Astrocyte (in vitro differentiated cells and primary cell): ENCODE measurements around the gene MEGF11. TPM values are rescaled to one million over a fixed set of nuclear protein-coding genes. Genes with fewer than 3 reads are reported as not detected.

Experiments used
- DNase-seq: peaks from one replicate; pipeline ENCODE4 v3.0.0-alpha.2; 2010; ENCODE audit warnings: low read depth
- FAIRE-seq: peaks from 2 replicates; lab custom pipeline; 2011; peaks lifted over from hg19 to GRCh38; lab: Jason Lieb, UNC
- H2AFZ ChIP-seq: 2 replicates; pipeline ENCODE4 v1.6.0; 2012; ENCODE audit warnings: low read depth, low read length, inconsistent platforms
- H3K27ac ChIP-seq: 2 replicates; pipeline ENCODE4 v1.5.1; 2011; ENCODE audit warnings: low read depth, low read length, inconsistent platforms
- H3K27me3 ChIP-seq: 2 replicates; pipeline ENCODE4 v1.6.0; 2011; ENCODE audit warnings: low read length, inconsistent platforms; ENCODE audit not compliant: insufficient read depth
- H3K36me3 ChIP-seq: 2 replicates; pipeline ENCODE4 v1.5.1; 2011; ENCODE audit warnings: low read length, inconsistent platforms; ENCODE audit not compliant: insufficient read depth
- H3K4me1 ChIP-seq: 2 replicates; pipeline ENCODE4 v1.5.1; 2011; ENCODE audit warnings: low read length, inconsistent platforms; ENCODE audit not compliant: insufficient read depth
- H3K4me2 ChIP-seq: 2 replicates; pipeline ENCODE4 v1.6.0; 2012; ENCODE audit warnings: low read length, inconsistent platforms
- H3K4me3 ChIP-seq: 2 replicates; pipeline ENCODE4 v1.5.1; 2011; ENCODE audit warnings: low read depth, mild to moderate bottlenecking, low read length, inconsistent platforms; ENCODE audit not compliant: insufficient read depth
- H3K79me2 ChIP-seq: 2 replicates; pipeline ENCODE4 v1.6.0; 2012; ENCODE audit warnings: mild to moderate bottlenecking, low read length, inconsistent platforms; ENCODE audit not compliant: insufficient read depth
- H3K9ac ChIP-seq: 2 replicates; pipeline ENCODE4 v1.6.0; 2012; ENCODE audit warnings: mild to moderate bottlenecking, low read length, inconsistent platforms
- H3K9me3 ChIP-seq: 2 replicates; pipeline ENCODE4 v1.5.1; 2012; ENCODE audit warnings: low read depth, mild to moderate bottlenecking, low read length, inconsistent platforms; ENCODE audit not compliant: insufficient read depth
- H4K20me1 ChIP-seq: 2 replicates; pipeline ENCODE4 v1.6.0; 2012; ENCODE audit warnings: low read length, inconsistent platforms; ENCODE audit not compliant: insufficient read depth
- H3K27ac Mint-ChIP-seq: one replicate; pipeline ENCODE4 v1.8.0; 2021; ENCODE audit warnings: mild to moderate bottlenecking, mixed read lengths; ENCODE audit not compliant: unreplicated experiment
- H3K27me3 Mint-ChIP-seq: one replicate; pipeline ENCODE4 v1.8.0; 2021; ENCODE audit warnings: low read depth, mixed read lengths; ENCODE audit not compliant: unreplicated experiment
- H3K36me3 Mint-ChIP-seq: one replicate; pipeline ENCODE4 v1.8.0; 2021; ENCODE audit warnings: low read depth, mixed read lengths; ENCODE audit not compliant: unreplicated experiment
- H3K4me1 Mint-ChIP-seq: one replicate; pipeline ENCODE4 v1.8.0; 2021; ENCODE audit warnings: low read depth, mixed read lengths; ENCODE audit not compliant: unreplicated experiment
- H3K4me3 Mint-ChIP-seq: one replicate; pipeline ENCODE4 v1.8.0; 2021; ENCODE audit warnings: mild to moderate bottlenecking, moderate library complexity, mixed read lengths; ENCODE audit not compliant: unreplicated experiment
- H3K9me3 Mint-ChIP-seq: one replicate; pipeline ENCODE4 v1.8.0; 2021; ENCODE audit warnings: mild to moderate bottlenecking, mixed read lengths; ENCODE audit not compliant: unreplicated experiment
- CTCF ChIP-seq: IDR thresholded peaks from 2 replicates; pipeline ENCODE4 v1.5.1; 2011; ENCODE audit warnings: low read depth, mild to moderate bottlenecking, inconsistent platforms, low read length, moderate library complexity; ENCODE audit not compliant: insufficient read depth
- EZH2 ChIP-seq: IDR thresholded peaks from 2 replicates; pipeline ENCODE4 v1.6.1; 2012; ENCODE audit warnings: mild to moderate bottlenecking, low read length, inconsistent platforms; ENCODE audit not compliant: insufficient read depth
- total RNA-seq: library from RNA; stranded (reverse); gene quantifications from 2 replicates; pipeline ENCODE4 v1.2.1, GENCODE V29; 2021

MEGF11 gene
- total RNA-seq, 1 donor from 2014 or later = 0.16 TPM

GRCh38 chr15:66057089-66057488, 196.5 kb downstream of the MEGF11 start:
- H3K4me2 ChIP-seq = no peak overlapping the region
- Mint-ChIP-seq H3K36me3 (no peaks in the 10 kb centered on the region), H3K27me3 (peaks cover 53% of the 10 kb centered on the region), H3K4me3 (no peak overlapping the region), H3K9me3 (no peaks in the 10 kb centered on the region), H3K27ac (no peak overlapping the region), H3K4me1 (no peaks in the 10 kb centered on the region)
- no peaks in the 10 kb centered on the region for H3K9me3 ChIP-seq
- H3K9ac ChIP-seq = no peak overlapping the region
- H3K79me2 ChIP-seq = no peaks in the 10 kb centered on the region
- no peaks in the 10 kb centered on the region for H3K4me1 ChIP-seq
- H4K20me1 ChIP-seq = no peaks in the 10 kb centered on the region
- no peak overlapping the region for H2AFZ ChIP-seq
- FAIRE-seq (no peak), DNase-seq (no peak)
- H3K36me3 ChIP-seq = no peaks in the 10 kb centered on the region
- no peak overlapping the region for H3K4me3 ChIP-seq
- TF ChIP-seq EZH2 (no peak), CTCF (no peak)
- H3K27me3 ChIP-seq = peaks cover 25% of the 10 kb centered on the region
- no peak overlapping the region for H3K27ac ChIP-seq

- H3K9me3 Mint-ChIP-seq = no peaks in the 10 kb centered on the region
- peaks cover 58% of the 10 kb centered on the region for H3K27me3 Mint-ChIP-seq
Measured at GRCh38 chr15:66053991-66054390, 199.6 kb downstream of the MEGF11 start.

More at GRCh38 chr15:66053991-66054390, 199.6 kb downstream of the MEGF11 start:
- Histone ChIP-seq H2AFZ (no peak overlapping the region), H3K27me3 (peaks cover 26% of the 10 kb centered on the region), H3K4me1 (no peaks in the 10 kb centered on the region), H3K4me3 (no peak overlapping the region), H3K9me3 (no peaks in the 10 kb centered on the region), H3K79me2 (no peaks in the 10 kb centered on the region), H4K20me1 (no peaks in the 10 kb centered on the region), H3K27ac (no peak overlapping the region), H3K36me3 (no peaks in the 10 kb centered on the region), H3K9ac (no peak overlapping the region), H3K4me2 (no peak overlapping the region)
- DNase-seq = no peak
- no peak overlapping the region for H3K27ac Mint-ChIP-seq
- FAIRE-seq = no peak
- TF ChIP-seq EZH2 = no peak
- no peak for TF ChIP-seq CTCF
- H3K4me3 Mint-ChIP-seq = no peak overlapping the region
- no peaks in the 10 kb centered on the region for H3K36me3 Mint-ChIP-seq
- no peaks in the 10 kb centered on the region for H3K4me1 Mint-ChIP-seq
